Hypothalamus (tissue), 51 donors: ENCODE results near the gene AXL.

ENCODE experiments used
- DNase-seq, 51 donors: peaks; one replicate each; lab custom pipeline; 2025; lab: John Stamatoyannopoulos, UW

Gene AXL

GRCh38 chr19:41232686-41233085 is 13.7 kb downstream of the AXL start:
- DNase-seq = no peak

- peak in 12 of 51 donors; percentile 5 to 24 (median 14) for DNase-seq
Observed at GRCh38 chr19:41233748-41234240, 14.8 kb downstream of the AXL start.

GRCh38 chr19:41234512-41235168 is 15.6 kb downstream of the AXL start:
- DNase-seq = no peak

GRCh38 chr19:41235480-41235879 is 16.5 kb downstream of the AXL start:
- no peak for DNase-seq

GRCh38 chr19:41238244-41238643 is 19.2 kb downstream of the AXL start:
- DNase-seq = peak in 4 of 51 donors; percentile 1 to 11 (median 8)

- DNase-seq = no peak
Observed at GRCh38 chr19:41239363-41239762, 20.3 kb downstream of the AXL start.

GRCh38 chr19:41239961-41240574 is 21.0 kb downstream of the AXL start:
- no peak for DNase-seq

GRCh38 chr19:41241859-41242258 is 22.8 kb downstream of the AXL start:
- DNase-seq = no peak

- no peak for DNase-seq
Observed at GRCh38 chr19:41244117-41244516, 25.1 kb downstream of the AXL start.

- DNase-seq = no peak
Observed at GRCh38 chr19:41245843-41246242, 26.8 kb downstream of the AXL start.

GRCh38 chr19:41248895-41249294 is 29.9 kb downstream of the AXL start:
- no peak for DNase-seq

GRCh38 chr19:41249707-41250423 is 30.8 kb downstream of the AXL start:
- DNase-seq = no peak

- DNase-seq = no peak
Observed at GRCh38 chr19:41253660-41254059, 34.6 kb downstream of the AXL start.

GRCh38 chr19:41255171-41255570 is 36.1 kb downstream of the AXL start:
- no peak for DNase-seq

GRCh38 chr19:41261474-41262190 is 42.6 kb downstream of the AXL start:
- no peak for DNase-seq

- DNase-seq = peak in 44 of 51 donors; percentile 19 to 87 (median 60)
Observed at GRCh38 chr19:41263042-41263849, 44.2 kb downstream of the AXL start.

- DNase-seq = peak; percentile 89 to 100 (median 99)
Observed at GRCh38 chr19:41263850-41264580, 45.0 kb downstream of the AXL start, which contains the start of gene HNRNPUL1. HNRNPUL1 (plus strand) TSS chr19:41264372; CDS start chr19:41264504, 132 bp downstream.

GRCh38 chr19:41264581-41265394 is 45.8 kb downstream of the AXL start:
- peak in 21 of 51 donors; percentile 8 to 64 (median 38) for DNase-seq
